Panc1 (cell line): ENCODE measurements around the gene FLRT3. TPM values are rescaled to one million over a fixed set of nuclear protein-coding genes. Genes with fewer than 3 reads are reported as not detected.

Source experiments
- ATAC-seq: fragments of 200-7000 bp; cut with Tn5 transposase; 2 replicates; pipeline ENCODE4 v1.9.1; 2020; ENCODE audit warnings: mild to moderate bottlenecking, moderate library complexity
- BruUV-seq: library from RNA; stranded (reverse); fragments of 400-500 nt; replicated peaks from 2 replicates; lab custom pipeline; 2021; lab: Mats Ljungman, UMichigan
- CTCF ChIA-PET: fragments of 300-600 bp; sonication (Branson Sonifier 250); formaldehyde crosslinking; loops from one replicate; lab custom pipeline; 2022; ENCODE audit warnings: antibody characterized with exemption; lab: Charles Lee
- POLR2A ChIA-PET: fragments of 300-600 bp; sonication (Branson Sonifier 250); formaldehyde crosslinking; loops from one replicate; lab custom pipeline; 2022; ENCODE audit warnings: antibody characterized with exemption; lab: Charles Lee
- DNase-seq: peaks from one replicate; pipeline ENCODE4 v3.0.0-alpha.2; 2010; ENCODE audit warnings: low read depth, low spot score
- H3K27ac ChIP-seq: 2 replicates; pipeline ENCODE4 v1.5.1; 2011; ENCODE audit warnings: mild to moderate bottlenecking, low read length, inconsistent platforms
- H3K27me3 ChIP-seq: fragments of 200-500 bp; sonication (Bioruptor generic); 2 replicates; pipeline ENCODE4 v1.6.0; 2014; ENCODE audit warnings: low read length, inconsistent platforms; ENCODE audit not compliant: control insufficient read depth, insufficient read depth
- H3K36me3 ChIP-seq: fragments of 200-500 bp; sonication (Bioruptor generic); 2 replicates; pipeline ENCODE4 v1.5.1; 2014; ENCODE audit warnings: inconsistent platforms, mild to moderate bottlenecking, low read length, moderate library complexity; ENCODE audit not compliant: control insufficient read depth, insufficient read depth
- H3K4me1 ChIP-seq: 2 replicates; pipeline ENCODE4 v1.5.1; 2011; ENCODE audit warnings: inconsistent platforms, mild to moderate bottlenecking, low read length, moderate library complexity; ENCODE audit not compliant: control insufficient read depth, insufficient read depth
- H3K4me3 ChIP-seq, 2 experiments: 2 replicates each; pipeline ENCODE4 v1.5.1; 2011 to 2012; ENCODE audit warnings: low read depth in 2 of 2, low read length in 2 of 2, mild to moderate bottlenecking in 2 of 2, inconsistent platforms in 1 of 2, moderate library complexity in 1 of 2
- H3K9me3 ChIP-seq: fragments of 200-500 bp; sonication (Bioruptor generic); 2 replicates; pipeline ENCODE4 v1.5.1; 2014; ENCODE audit warnings: low read depth, mild to moderate bottlenecking, inconsistent platforms, low read length, moderate library complexity; ENCODE audit not compliant: control insufficient read depth, insufficient read depth
- CTCF ChIP-seq: fragments of 450-650 bp; IDR thresholded peaks from 2 replicates; pipeline ENCODE4 v1.5.1; 2017; ENCODE audit warnings: mild to moderate bottlenecking
- POLR2AphosphoS5 ChIP-seq: IDR thresholded peaks from 2 replicates; pipeline ENCODE4 v1.6.1; 2012; ENCODE audit warnings: mild to moderate bottlenecking, low read depth, low read length, moderate library complexity
- REST ChIP-seq, 2 experiments: IDR thresholded peaks; 2 replicates each; pipeline ENCODE4 v1.6.1; 2011 to 2012; ENCODE audit warnings: low read depth in 2 of 2, control low read depth in 1 of 2, low read length in 1 of 2, mild to moderate bottlenecking in 1 of 2, moderate library complexity in 1 of 2; ENCODE audit not compliant: insufficient read depth in 1 of 2
- SIN3A ChIP-seq: IDR thresholded peaks from 2 replicates; pipeline ENCODE4 v1.6.1; 2012; ENCODE audit warnings: low read depth, mild to moderate bottlenecking, low read length, moderate library complexity, borderline replicate concordance; ENCODE audit not compliant: insufficient read depth
- TCF7L2 ChIP-seq: IDR thresholded peaks from 2 replicates; pipeline ENCODE4 v1.6.1; 2011; ENCODE audit warnings: mild to moderate bottlenecking, low read depth, low read length, inconsistent platforms
- in situ Hi-C: cut with HindIII; loops from 2 replicates; pipeline ENCODE4 v1.10.0; 2016; ENCODE audit warnings: low sequenced_read_pairs, low pct_unique_long_range_greater_than_20kb
- intact Hi-C: fragments of 100-400 bp; cut with micrococcal nuclease; formaldehyde crosslinking; loops from one replicate; pipeline ENCODE4 v1.10.0; 2022; ENCODE audit not compliant: unreplicated experiment
- total RNA-seq: library from RNA; stranded (reverse); gene quantifications from one replicate; pipeline ENCODE4 v1.2.1, GENCODE V29; 2021; ENCODE audit not compliant: unreplicated experiment

The FLRT3 gene
- total RNA-seq, 1 experiment from 2014 or later = 0.67 TPM

GRCh38 chr20:14304472-14304871 is 32.9 kb downstream of the FLRT3 start:
- no peaks in the 10 kb centered on the region for H3K36me3 ChIP-seq
- in situ Hi-C loops = no loop called here
- intact Hi-C loops = no loop called here
- no peaks in the 10 kb centered on the region for H3K4me1 ChIP-seq
- DNase-seq (no peak), ATAC-seq (no peak)
- no peak overlapping the region for H3K4me3 ChIP-seq
- H3K9me3 ChIP-seq = no peaks in the 10 kb centered on the region
- ChIA-PET CTCF (no interaction called here), POLR2A (interaction anchor here (0.6 kb wide), 1 partner anchor 1437 kb away, joined by 8 read pairs; no protein-coding TSS in a partner anchor)
- TF ChIP-seq POLR2AphosphoS5 = no peak
- no peak for TF ChIP-seq CTCF
- TF ChIP-seq TCF7L2 = no peak
- no peak for TF ChIP-seq SIN3A
- no peak for TF ChIP-seq REST (IDR thresholded peaks at IDR 0.05; ENCODE audit: insufficient read depth in 1 of 2, low read depth in 2 of 2, low read length in 1 of 2)
- H3K27ac ChIP-seq = no peak overlapping the region
- BruUV-seq = no TSS peak
- H3K27me3 ChIP-seq = no peaks in the 10 kb centered on the region

- in situ Hi-C loops (no loop called here), intact Hi-C loops (no loop called here)
- H3K27me3 ChIP-seq = no peaks in the 10 kb centered on the region
- H3K4me3 ChIP-seq = no peak overlapping the region
- no peak for TF ChIP-seq REST (IDR thresholded peaks at IDR 0.05; ENCODE audit: insufficient read depth in 1 of 2, low read depth in 2 of 2, low read length in 1 of 2)
- TF ChIP-seq POLR2AphosphoS5 = no peak
- no peak for TF ChIP-seq TCF7L2
- TF ChIP-seq SIN3A = no peak
- TF ChIP-seq CTCF = no peak
- H3K9me3 ChIP-seq = no peaks in the 10 kb centered on the region
- ATAC-seq = no peak
- no peak for DNase-seq
- no TSS peak for BruUV-seq
- ChIA-PET POLR2A (no interaction called here), CTCF (no interaction called here)
- no peaks in the 10 kb centered on the region for H3K36me3 ChIP-seq
- H3K4me1 ChIP-seq = no peaks in the 10 kb centered on the region
- H3K27ac ChIP-seq = no peak overlapping the region
Measured at GRCh38 chr20:14303651-14304050, 33.8 kb downstream of the FLRT3 start.
